Measurements from ENCODE around the gene DAB2. TPM values are rescaled to one million over a fixed set of nuclear protein-coding genes. Genes with fewer than 3 reads are reported as not detected.

Gene DAB2
- total RNA-seq, 2 experiments from 2014 or later = 0.16 TPM; not detected in 1

DNA sequence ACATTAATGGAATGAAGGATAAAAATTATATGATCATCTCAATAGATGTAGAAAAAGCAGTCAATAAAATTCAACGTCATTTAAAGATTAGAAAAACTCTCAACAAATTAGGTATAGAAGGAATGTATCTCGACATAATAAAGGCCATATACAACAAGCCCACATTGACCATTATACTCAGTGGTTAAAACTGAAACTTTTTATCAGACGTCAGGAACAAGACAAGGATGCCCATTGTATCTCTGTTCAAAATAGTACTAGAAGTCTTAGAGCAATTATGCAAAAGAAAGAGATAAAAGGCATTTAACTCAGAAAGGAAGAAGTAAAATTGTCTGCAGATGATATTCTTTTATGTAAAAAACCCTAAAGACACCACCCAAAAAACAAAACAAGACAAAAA, 101.2 kb downstream of the DAB2 start:
- TF ChIP-seq, protein P1, sequence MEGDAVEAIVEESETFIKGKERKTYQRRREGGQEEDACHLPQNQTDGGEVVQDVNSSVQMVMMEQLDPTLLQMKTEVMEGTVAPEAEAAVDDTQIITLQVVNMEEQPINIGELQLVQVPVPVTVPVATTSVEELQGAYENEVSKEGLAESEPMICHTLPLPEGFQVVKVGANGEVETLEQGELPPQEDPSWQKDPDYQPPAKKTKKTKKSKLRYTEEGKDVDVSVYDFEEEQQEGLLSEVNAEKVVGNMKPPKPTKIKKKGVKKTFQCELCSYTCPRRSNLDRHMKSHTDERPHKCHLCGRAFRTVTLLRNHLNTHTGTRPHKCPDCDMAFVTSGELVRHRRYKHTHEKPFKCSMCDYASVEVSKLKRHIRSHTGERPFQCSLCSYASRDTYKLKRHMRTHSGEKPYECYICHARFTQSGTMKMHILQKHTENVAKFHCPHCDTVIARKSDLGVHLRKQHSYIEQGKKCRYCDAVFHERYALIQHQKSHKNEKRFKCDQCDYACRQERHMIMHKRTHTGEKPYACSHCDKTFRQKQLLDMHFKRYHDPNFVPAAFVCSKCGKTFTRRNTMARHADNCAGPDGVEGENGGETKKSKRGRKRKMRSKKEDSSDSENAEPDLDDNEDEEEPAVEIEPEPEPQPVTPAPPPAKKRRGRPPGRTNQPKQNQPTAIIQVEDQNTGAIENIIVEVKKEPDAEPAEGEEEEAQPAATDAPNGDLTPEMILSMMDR (IDR thresholded peaks at IDR 0.05) = no peak
- Mint-ChIP-seq H3K4me3 (no peak overlapping the region), H3K36me3 (ENCODE audit: low read depth) (no peaks in the 10 kb centered on the region), H3K27me3 (peaks cover 2% of the 10 kb centered on the region), H3K9me3 (no peaks in the 10 kb centered on the region), H3K27ac (no peak overlapping the region), H3K4me1 (ENCODE audit: low read depth) (no peaks in the 10 kb centered on the region)
- ChIA-PET POLR2A (no interaction called here), CTCF (no interaction called here)
- intact Hi-C loops (cut with micrococcal nuclease) = no loop called here
- no peak for ATAC-seq
- no peak for DNase-seq

Other genes with a start within 250 kb of the DAB2 start
- gene FYB1, start 205.4 kb downstream of the DAB2 start, total RNA-seq = 10 to 100 TPM; 82.8 to 83.0 TPM
- not detected for gene C9, start 60.5 kb downstream of the DAB2 start, total RNA-seq